Rectal smooth muscle tissue (tissue), 1 donor: ENCODE data around the gene TEDDM1.

Experiments
- H3K27ac ChIP-seq: one replicate; pipeline ENCODE4 v1.7.0; 2013; ENCODE audit warnings: low read depth, low read length, inconsistent platforms
- H3K27me3 ChIP-seq: one replicate; pipeline ENCODE4 v1.7.0; 2013; ENCODE audit warnings: low read length; ENCODE audit not compliant: control insufficient read depth, insufficient read depth
- H3K36me3 ChIP-seq: one replicate; pipeline ENCODE4 v1.7.0; 2013; ENCODE audit warnings: low read length; ENCODE audit not compliant: control insufficient read depth, insufficient read depth
- H3K4me1 ChIP-seq: one replicate; pipeline ENCODE4 v1.7.0; 2013; ENCODE audit warnings: low read length; ENCODE audit not compliant: control insufficient read depth, insufficient read depth
- H3K4me3 ChIP-seq: one replicate; pipeline ENCODE4 v1.7.0; 2013; ENCODE audit warnings: low read length
- H3K9ac ChIP-seq: one replicate; pipeline ENCODE4 v1.7.0; 2013; ENCODE audit warnings: low read length

TEDDM1 gene

GRCh38 chr1:182397653-182398393, 2.6 kb downstream of the TEDDM1 start:
- Histone ChIP-seq H3K9ac (no peak overlapping the region), H3K27ac (no peak overlapping the region), H3K36me3 (no peaks in the 10 kb centered on the region), H3K4me1 (peaks cover 2% of the 10 kb centered on the region), H3K4me3 (no peak overlapping the region), H3K27me3 (no peaks in the 10 kb centered on the region)

DNA sequence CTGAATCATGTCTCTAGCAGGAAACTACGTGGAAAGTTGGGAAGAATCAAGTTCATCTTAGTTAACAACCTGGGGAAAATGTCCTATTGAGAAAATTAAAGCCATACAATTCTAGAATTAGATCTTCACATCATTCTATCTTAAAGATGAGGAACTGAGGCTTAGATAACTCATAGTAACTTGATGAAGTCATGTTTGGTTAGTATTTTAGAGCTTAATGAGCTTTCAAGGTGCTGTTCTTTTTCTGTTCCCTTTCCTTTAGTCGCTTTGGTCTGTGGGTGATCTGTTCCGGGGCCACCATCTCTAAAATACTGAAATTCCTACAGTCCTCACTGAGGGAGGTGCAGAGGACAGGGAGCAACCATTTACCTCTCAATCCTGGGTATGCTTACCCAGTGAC, 4.6 kb downstream of the TEDDM1 start:
- peaks cover 6% of the 10 kb centered on the region for H3K4me1 ChIP-seq
- no peaks in the 10 kb centered on the region for H3K36me3 ChIP-seq
- no peaks in the 10 kb centered on the region for H3K27me3 ChIP-seq
- no peak overlapping the region for H3K27ac ChIP-seq
- H3K9ac ChIP-seq, result no peak overlapping the region
- H3K4me3 ChIP-seq, result no peak overlapping the region

GRCh38 chr1:182394055-182394775, 6.3 kb downstream of the TEDDM1 start:
- Histone ChIP-seq H3K9ac (no peak overlapping the region), H3K4me3 (no peak overlapping the region), H3K4me1 (peaks cover 6% of the 10 kb centered on the region), H3K36me3 (no peaks in the 10 kb centered on the region), H3K27me3 (no peaks in the 10 kb centered on the region), H3K27ac (no peak overlapping the region)

DNA sequence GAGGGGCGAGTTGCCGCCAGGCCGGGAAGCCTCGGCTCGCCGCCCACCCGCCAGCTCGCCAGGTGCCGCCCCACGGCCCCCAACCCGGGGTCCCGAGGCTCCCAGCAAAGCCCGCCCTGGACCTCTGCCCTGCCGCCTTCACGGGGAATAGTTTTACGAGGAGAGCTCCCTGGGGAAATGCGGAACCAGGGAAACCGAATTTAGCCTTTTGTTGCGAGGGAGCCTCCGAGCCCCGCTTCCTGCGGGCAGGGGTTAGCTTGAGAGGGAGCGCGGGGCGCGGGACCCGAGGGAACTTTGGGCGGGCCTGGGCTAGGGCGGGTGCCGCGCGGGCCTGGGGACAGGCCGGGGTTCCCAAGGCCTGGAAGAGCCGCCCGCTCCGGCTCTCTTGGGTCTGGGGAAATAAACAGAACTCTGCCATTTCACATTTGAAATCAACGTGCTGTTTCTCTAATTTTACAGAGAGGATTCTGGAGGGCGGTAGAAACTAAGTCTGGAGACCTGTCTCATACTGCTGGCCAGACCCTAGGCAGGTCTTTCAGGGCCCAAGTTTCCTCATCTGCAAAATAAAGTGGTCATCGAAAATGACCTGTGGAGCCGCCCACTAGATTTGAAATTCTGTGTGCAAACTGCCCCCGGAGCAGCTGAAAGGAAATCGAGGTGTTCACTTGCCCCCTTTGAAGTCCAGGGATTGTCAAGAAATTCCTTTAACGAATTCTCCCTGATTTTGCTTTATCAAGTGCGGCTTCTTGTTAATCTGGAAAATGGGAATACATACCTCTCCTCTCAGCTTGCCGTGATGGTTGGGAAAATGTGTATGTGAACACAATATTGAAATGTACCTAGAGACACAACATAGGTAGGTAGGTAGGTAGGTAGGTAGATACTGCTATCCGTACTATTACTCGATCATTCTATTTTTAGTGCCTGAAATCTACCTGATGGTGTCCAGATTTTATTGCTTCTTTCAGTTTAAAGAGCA, 8.1 kb downstream of the TEDDM1 start:
- peak overlapping the region; percentile 68 for H3K4me3 ChIP-seq
- peak overlapping the region; percentile 77 for H3K9ac ChIP-seq
- peak overlapping the region; percentile 96 for H3K27ac ChIP-seq
- peaks cover 6% of the 10 kb centered on the region for H3K36me3 ChIP-seq
- no peaks in the 10 kb centered on the region for H3K27me3 ChIP-seq
- peaks cover 9% of the 10 kb centered on the region for H3K4me1 ChIP-seq

DNA sequence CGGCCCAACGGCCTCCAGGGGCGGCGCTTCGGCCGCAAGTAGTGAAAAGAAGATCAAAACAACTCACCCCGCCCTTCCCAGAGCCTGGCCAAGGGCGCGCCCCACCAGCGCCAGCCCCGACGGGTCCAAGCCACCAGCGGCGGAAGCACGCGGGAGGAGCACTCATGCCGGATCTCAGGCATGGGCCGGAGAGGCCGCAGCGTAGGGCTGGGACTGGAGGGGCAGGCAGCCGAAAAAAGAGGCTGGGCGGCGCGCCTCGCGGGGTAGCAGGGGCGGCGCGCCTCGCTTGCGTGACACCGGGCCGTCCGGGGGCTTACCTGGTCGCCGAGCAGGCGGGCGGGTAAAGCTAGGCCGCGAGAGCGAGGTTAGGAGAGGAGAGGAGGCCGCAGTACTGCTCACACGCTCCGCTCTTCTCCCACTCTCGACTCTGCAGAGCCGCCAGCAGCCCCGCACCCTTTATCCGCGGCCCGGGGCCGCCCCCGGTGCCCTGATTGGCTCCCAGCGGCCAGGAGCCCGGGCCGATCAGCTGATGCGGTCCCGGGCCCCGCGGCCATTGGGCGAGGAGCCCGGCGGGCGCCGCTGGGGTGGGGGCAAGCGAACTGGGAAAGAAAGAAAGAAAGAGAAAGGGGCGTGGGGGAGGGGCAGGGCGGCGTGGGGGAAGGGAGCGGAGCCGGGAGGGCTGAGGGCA, 9.0 kb downstream of the TEDDM1 start, which contains the start of gene GLUL:
Gene GLUL (minus strand): TSS at position 429 of the 688 bp plus-strand sequence. CDS start 3,053 bp downstream, outside the sequence.
- H3K27me3 ChIP-seq, result no peaks in the 10 kb centered on the region
- H3K36me3 ChIP-seq, result peaks cover 14% of the 10 kb centered on the region
- peak within 1 kb of the TSS; percentile 96 for H3K27ac ChIP-seq
- H3K9ac ChIP-seq, result peak within 1 kb of the TSS; percentile 86
- peaks cover 9% of the 10 kb centered on the region for H3K4me1 ChIP-seq
- peak within 1 kb of the TSS; percentile 72 for H3K4me3 ChIP-seq

- peaks cover 9% of the 10 kb centered on the region for H3K4me1 ChIP-seq
- H3K9ac ChIP-seq, result peak overlapping the region; percentile 86
- no peaks in the 10 kb centered on the region for H3K27me3 ChIP-seq
- H3K36me3 ChIP-seq, result peaks cover 18% of the 10 kb centered on the region
- peak overlapping the region; percentile 96 for H3K27ac ChIP-seq
- peak overlapping the region; percentile 72 for H3K4me3 ChIP-seq
These were observed 9.5 kb downstream of the TEDDM1 start for GRCh38 chr1:182391028-182391361.

DNA sequence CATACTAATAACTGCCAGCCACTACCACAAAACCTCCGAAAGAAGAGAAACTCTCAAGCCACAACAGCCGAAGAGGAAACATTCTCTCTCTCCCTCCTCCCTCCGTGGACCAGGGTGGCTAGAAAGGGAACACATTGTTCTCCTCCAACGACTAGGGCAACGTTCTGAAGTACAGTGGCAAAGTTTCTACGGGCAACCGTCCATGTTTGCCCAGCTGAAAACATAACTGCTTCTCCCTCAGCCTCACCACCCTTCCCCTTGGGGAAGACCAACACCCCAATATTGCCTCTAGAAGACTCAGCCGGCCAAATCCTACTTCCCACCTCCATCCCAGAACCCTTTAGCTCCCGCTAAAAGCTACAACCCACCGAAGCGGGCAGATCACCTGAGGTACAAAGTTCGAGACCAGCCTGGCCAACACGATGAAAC, 10.8 kb downstream of the TEDDM1 start:
- Histone ChIP-seq H3K36me3 (peaks cover 24% of the 10 kb centered on the region), H3K4me1 (peaks cover 9% of the 10 kb centered on the region), H3K4me3 (peak overlapping the region; percentile 72), H3K9ac (peak overlapping the region; percentile 3), H3K27ac (peak overlapping the region; percentile 96), H3K27me3 (no peaks in the 10 kb centered on the region)

DNA sequence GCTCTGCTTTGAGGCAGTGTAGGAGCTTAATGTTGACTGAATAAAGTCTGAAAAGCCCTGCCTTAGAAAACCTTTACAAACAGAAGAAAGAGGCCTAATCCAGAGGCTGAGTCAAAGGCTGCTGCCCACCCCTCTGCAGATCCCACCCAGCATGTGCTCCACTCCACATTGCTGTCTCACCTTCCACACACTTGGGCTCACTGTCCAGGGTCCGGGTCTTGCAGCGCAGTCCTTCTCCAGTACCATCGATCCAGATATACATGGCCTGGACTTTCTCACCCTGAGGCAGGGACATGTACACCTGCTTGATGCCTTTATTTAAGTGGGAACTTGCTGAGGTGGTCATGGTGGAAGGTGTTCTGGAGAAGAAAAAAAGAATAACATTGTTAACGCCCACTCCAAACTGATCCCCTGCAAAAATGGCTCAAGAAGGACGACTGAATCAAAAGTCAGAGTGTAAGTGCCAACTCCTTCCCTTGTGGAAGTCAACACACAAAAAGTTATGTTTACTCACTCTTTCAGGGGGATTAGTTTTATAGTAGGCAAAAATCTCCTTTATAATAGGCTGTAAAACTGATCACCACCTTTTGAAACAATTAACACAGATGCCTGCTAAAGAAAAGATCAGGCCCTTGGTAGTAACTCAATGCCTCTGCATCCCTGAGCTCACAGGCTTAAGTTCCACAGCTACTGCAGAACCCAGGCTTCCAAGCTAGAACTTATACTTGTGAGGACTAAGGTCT, 11.9 kb downstream of the TEDDM1 start:
- peaks cover 9% of the 10 kb centered on the region for H3K4me1 ChIP-seq
- no peak overlapping the region for H3K27ac ChIP-seq
- H3K36me3 ChIP-seq, result peaks cover 31% of the 10 kb centered on the region
- H3K4me3 ChIP-seq, result peak overlapping the region; percentile 72
- H3K9ac ChIP-seq, result no peak overlapping the region
- H3K27me3 ChIP-seq, result no peaks in the 10 kb centered on the region

DNA sequence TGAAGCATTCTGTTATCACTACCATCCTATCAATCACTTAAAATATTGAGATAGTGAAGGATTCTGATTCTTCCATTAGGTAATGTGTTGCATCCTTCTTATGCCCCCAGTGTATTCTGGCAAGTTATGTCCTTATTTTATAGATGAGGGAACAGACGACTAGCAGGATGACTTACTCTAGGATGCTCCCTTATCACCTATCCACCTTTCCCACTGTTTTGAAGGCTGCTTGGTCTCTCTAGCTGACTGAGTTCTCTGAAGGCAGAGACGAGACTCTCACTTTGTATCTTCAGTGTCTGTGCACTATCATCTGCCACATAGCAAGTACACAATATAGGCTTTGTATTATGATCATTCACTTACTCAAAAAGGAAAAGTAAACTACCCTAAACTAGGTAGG, 12.9 kb downstream of the TEDDM1 start:
- Histone ChIP-seq H3K4me1 (peaks cover 5% of the 10 kb centered on the region), H3K36me3 (peaks cover 38% of the 10 kb centered on the region), H3K9ac (no peak overlapping the region), H3K27ac (no peak overlapping the region), H3K4me3 (no peak overlapping the region), H3K27me3 (no peaks in the 10 kb centered on the region)

DNA sequence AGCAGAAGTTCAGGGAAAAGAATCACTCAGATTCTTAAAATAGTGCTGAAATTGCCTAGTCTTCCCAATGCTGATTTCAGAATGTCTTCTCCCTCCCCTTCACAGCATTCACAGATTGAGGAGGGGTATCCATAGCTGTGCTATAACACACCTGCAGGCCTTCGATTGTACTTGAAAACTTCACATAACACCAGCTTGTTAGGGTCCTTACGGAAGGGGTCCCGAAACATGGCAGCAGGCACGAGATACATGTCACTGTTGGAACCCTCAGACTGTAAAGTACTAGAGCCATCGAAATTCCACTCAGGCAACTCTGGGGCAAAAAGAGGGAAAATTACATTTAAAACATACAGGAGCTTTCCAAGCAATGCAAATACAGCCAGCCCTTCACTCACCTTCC, 13.5 kb downstream of the TEDDM1 start:
- H3K4me1 ChIP-seq, result peaks cover 3% of the 10 kb centered on the region
- H3K27me3 ChIP-seq, result no peaks in the 10 kb centered on the region
- H3K4me3 ChIP-seq, result no peak overlapping the region
- no peak overlapping the region for H3K27ac ChIP-seq
- peaks cover 43% of the 10 kb centered on the region for H3K36me3 ChIP-seq
- no peak overlapping the region for H3K9ac ChIP-seq
